ENCODE data around the gene PRKCSH.
"Not testable (repeated sequence)": the region's sequence is repeated elsewhere in the genome, so short reads cannot be mapped to it uniquely, and the experiment has no call there.

PRKCSH gene

DNA sequence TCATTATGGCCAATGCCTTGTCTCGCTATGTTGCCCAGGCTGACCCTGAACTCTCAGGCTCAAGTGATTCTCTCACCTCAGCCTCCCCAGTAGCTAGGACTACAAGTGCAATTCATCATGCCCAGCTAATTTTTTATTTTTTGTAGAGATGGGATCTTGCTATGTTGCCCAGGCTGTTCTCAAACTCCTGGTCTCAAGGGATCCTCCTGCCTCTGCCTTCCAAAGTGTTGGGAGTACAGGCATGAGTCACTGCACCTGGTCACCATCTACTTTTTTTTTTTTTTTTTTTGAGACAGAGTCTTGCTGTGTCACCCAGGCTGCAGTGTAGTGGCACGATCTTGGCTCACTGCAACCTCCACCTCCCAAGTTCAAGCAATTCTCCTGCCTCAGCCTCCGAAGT is 39.9 kb downstream of the PRKCSH start:
- CTCF ChIA-PET; H3K4me1 ChIP-seq (ENCODE audit: control insufficient read depth, insufficient read depth, low read length); H3K36me3 ChIP-seq (ENCODE audit: control insufficient read depth in 2 of 2, insufficient read depth in 1 of 2, low read length in 2 of 2); H3K9me3 ChIP-seq (ENCODE audit: control insufficient read depth, insufficient read depth, low read depth, low read length); H3K27ac ChIP-seq (ENCODE audit: extremely low read depth, low read depth, low read length); POLR2A ChIA-PET; H3K4me3 ChIP-seq (ENCODE audit: low read depth, low read length): not testable (repeated sequence)
- TF ChIP-seq ZNF121 (tag by site-specific recombination; IDR thresholded peaks at IDR 0.05): peak; percentile 80

- POLR2A ChIA-PET: no interaction called here
- CTCF ChIA-PET: interaction anchor here (2.0 kb wide), 1 partner anchor 95 kb away, joined by 9 read pairs; no protein-coding TSS in a partner anchor
- H3K36me3 ChIP-seq (ENCODE audit: control insufficient read depth in 2 of 2, insufficient read depth in 1 of 2, low read length in 2 of 2): no peaks in the 10 kb centered on the region
- no peaks in the 10 kb centered on the region for H3K9me3 ChIP-seq (ENCODE audit: control insufficient read depth, insufficient read depth, low read depth, low read length)
- H3K27ac ChIP-seq (ENCODE audit: extremely low read depth, low read depth, low read length): no peak overlapping the region
- no peaks in the 10 kb centered on the region for H3K4me1 ChIP-seq (ENCODE audit: control insufficient read depth, insufficient read depth, low read length)
- no peak for TF ChIP-seq ZNF362 (tag by site-specific recombination; IDR thresholded peaks at IDR 0.05)
- TF ChIP-seq OSR2 (tag by site-specific recombination; IDR thresholded peaks at IDR 0.05): no peak
- TF ChIP-seq, protein P1, sequence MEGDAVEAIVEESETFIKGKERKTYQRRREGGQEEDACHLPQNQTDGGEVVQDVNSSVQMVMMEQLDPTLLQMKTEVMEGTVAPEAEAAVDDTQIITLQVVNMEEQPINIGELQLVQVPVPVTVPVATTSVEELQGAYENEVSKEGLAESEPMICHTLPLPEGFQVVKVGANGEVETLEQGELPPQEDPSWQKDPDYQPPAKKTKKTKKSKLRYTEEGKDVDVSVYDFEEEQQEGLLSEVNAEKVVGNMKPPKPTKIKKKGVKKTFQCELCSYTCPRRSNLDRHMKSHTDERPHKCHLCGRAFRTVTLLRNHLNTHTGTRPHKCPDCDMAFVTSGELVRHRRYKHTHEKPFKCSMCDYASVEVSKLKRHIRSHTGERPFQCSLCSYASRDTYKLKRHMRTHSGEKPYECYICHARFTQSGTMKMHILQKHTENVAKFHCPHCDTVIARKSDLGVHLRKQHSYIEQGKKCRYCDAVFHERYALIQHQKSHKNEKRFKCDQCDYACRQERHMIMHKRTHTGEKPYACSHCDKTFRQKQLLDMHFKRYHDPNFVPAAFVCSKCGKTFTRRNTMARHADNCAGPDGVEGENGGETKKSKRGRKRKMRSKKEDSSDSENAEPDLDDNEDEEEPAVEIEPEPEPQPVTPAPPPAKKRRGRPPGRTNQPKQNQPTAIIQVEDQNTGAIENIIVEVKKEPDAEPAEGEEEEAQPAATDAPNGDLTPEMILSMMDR (tag by site-specific recombination; IDR thresholded peaks at IDR 0.05): no peak
- TF ChIP-seq ZNF830 (tag by site-specific recombination; IDR thresholded peaks at IDR 0.05; ENCODE audit: low read depth): no peak
- TF ChIP-seq MZF1 (tag by site-specific recombination; IDR thresholded peaks at IDR 0.05; ENCODE audit: borderline replicate concordance): no peak
- TF ChIP-seq ZBTB48 (tag by site-specific recombination; IDR thresholded peaks at IDR 0.05): no peak
- TF ChIP-seq ZNF843 (tag by site-specific recombination; IDR thresholded peaks at IDR 0.05): no peak
- TF ChIP-seq ZNF23 (tag by site-specific recombination; IDR thresholded peaks at IDR 0.05; ENCODE audit: borderline replicate concordance): peak; percentile 15; the same call in 1 of the 2 replicates
- TF ChIP-seq ZBTB17 (tag by site-specific recombination; IDR thresholded peaks at IDR 0.05): peak; percentile 62
- no peak for TF ChIP-seq HIC1 (tag by site-specific recombination; IDR thresholded peaks at IDR 0.05)
- TF ChIP-seq, protein P2, sequence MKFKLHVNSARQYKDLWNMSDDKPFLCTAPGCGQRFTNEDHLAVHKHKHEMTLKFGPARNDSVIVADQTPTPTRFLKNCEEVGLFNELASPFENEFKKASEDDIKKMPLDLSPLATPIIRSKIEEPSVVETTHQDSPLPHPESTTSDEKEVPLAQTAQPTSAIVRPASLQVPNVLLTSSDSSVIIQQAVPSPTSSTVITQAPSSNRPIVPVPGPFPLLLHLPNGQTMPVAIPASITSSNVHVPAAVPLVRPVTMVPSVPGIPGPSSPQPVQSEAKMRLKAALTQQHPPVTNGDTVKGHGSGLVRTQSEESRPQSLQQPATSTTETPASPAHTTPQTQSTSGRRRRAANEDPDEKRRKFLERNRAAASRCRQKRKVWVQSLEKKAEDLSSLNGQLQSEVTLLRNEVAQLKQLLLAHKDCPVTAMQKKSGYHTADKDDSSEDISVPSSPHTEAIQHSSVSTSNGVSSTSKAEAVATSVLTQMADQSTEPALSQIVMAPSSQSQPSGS (tag by site-specific recombination; IDR thresholded peaks at IDR 0.05; ENCODE audit: low read depth): no peak
- TF ChIP-seq ZNF175 (tag by site-specific recombination; IDR thresholded peaks at IDR 0.05): no peak
- TF ChIP-seq ZNF423 (tag by site-specific recombination; IDR thresholded peaks at IDR 0.05): no peak
- no peak overlapping the region for H3K4me3 ChIP-seq (ENCODE audit: low read depth, low read length)
These were observed 40.4 kb downstream of the PRKCSH start for GRCh38 chr19:11475861-11476260.
